ENCODE measurements around the gene IMMP2L. TPM values are rescaled to one million over a fixed set of nuclear protein-coding genes. Genes with fewer than 3 reads are reported as not detected.
"Not testable (repeated sequence)": the region's sequence is repeated elsewhere in the genome, so short reads cannot be mapped to it uniquely, and the experiment has no call there.

The IMMP2L gene
- total RNA-seq, 1 experiment from 2014 or later, result 12.8 TPM

DNA sequence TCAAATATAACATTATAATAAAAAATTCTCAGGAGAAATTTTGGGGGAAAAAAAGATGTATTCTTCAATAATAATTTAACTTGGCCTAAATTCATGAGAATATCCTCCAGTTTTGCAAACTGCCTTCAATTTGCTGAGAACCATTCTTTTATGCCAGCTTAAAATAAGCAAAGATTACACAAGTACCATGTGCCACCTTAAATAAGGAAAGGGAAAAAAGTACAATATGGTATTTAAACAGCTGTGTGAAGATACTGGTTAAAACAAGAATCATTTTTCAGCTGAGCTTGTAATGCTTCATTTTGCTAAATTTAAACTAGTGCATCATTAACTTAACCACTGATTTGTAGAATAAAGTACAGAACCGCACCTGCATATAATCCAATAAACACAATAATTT lies 253.6 kb downstream of the IMMP2L start:
- Histone ChIP-seq H3K27ac (no peak overlapping the region), H3K4me1 (no peaks in the 10 kb centered on the region), H3K36me3 (no peaks in the 10 kb centered on the region), H3K9me3 (replicated peaks) (no peaks in the 10 kb centered on the region), H3K4me3 (no peak overlapping the region), H3K27me3 (no peaks in the 10 kb centered on the region)
- no peak for DNase-seq

DNA sequence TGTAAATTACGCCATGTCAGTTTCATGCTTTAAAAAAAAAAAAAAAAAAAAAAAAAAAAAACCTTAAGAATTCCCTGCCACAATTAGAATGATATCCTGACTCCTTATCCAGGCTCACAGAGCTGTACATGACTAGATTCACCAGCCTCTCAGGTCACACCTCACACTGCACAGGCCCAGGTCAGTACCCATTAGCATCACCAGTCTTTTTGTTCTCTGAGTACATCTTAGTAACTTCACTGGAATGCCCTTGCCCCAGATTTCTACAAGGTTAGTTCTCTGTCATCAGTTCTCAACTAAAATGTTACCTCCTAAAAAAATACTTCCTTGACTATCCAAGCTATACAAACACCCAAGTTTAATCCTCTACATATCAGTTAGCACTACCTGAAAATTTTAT lies 260.4 kb downstream of the IMMP2L start:
- H3K9me3 ChIP-seq (replicated peaks), result no peaks in the 10 kb centered on the region
- DNase-seq, result no peak
- no peak overlapping the region for H3K4me3 ChIP-seq
- H3K27me3 ChIP-seq, result no peaks in the 10 kb centered on the region
- no peaks in the 10 kb centered on the region; the same call in 1 of the 2 replicates for H3K4me1 ChIP-seq
- no peaks in the 10 kb centered on the region for H3K36me3 ChIP-seq
- no peak overlapping the region for H3K27ac ChIP-seq

DNA sequence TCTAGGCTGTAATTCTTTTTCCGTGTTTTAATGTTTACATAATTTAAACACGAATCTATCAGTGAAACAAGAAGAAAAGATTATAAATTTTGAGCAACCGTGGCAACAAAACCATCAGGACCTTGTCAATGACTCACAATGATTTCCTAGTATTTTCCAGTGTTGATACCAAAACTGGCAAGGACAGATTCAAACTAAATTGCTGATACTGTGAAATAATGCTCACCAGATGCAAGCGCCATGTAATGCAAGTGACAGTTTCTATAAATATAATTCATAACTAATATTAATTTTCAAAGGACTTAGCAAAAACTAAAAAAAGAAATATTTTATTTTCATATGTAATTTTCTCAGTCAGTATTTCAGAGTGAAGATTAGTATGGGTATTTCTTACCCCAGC lies 267.8 kb downstream of the IMMP2L start:
- DNase-seq, result no peak
- Histone ChIP-seq H3K4me1 (peaks cover 27% of the 10 kb centered on the region), H3K27ac (no peak overlapping the region), H3K4me3 (no peak overlapping the region), H3K27me3 (no peaks in the 10 kb centered on the region), H3K36me3 (no peaks in the 10 kb centered on the region), H3K9me3 (replicated peaks) (no peaks in the 10 kb centered on the region; the same call in 1 of the 2 replicates)

DNA sequence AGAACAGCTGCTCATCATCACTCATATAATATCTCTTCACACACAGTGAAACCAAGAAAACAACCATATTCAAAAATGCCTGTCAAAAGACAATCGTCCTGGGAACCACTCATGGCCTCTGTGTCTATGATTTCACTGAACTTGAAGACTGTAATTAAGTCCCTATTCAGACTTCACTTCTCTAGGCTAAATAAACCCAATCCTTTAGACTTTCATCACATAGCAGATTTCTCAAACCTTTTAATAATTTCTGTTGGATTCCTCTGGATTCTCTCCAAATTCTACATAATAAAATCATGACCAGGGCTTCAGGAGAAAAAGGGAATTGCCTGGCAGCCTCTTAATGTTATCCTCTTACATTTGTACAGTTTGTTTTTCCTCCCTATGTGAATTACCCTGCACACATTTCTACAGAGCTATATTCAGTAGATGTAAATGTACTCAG lies 270.2 kb downstream of the IMMP2L start:
- Histone ChIP-seq H3K36me3 (no peaks in the 10 kb centered on the region), H3K9me3 (replicated peaks) (no peaks in the 10 kb centered on the region; the same call in 1 of the 2 replicates), H3K27me3 (no peaks in the 10 kb centered on the region), H3K4me1 (peaks cover 27% of the 10 kb centered on the region), H3K27ac (peak overlapping the region; percentile 30), H3K4me3 (no peak overlapping the region)
- DNase-seq, result peak; percentile 33 to 82

DNA sequence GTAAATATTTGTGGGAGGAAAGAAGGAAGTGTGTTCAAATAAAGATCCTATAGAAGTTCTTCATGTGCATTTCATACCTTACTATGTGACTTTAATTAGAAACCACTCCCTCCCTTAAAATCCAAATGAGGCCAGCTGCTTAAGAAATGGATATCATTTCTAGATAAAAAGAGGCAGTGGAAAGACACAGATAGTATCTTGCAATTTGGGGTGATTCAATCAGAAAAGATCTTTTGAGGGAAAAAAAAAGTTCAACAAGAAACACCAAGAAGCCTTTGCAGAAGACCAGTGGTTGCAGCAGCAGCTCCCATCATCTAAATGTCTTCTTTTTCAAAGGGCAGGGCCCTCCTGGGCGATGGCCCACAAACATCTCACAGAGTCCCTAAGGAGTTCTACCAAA lies 271.3 kb downstream of the IMMP2L start:
- no peak overlapping the region; the same call in 1 of the 2 replicates for H3K27ac ChIP-seq

DNA sequence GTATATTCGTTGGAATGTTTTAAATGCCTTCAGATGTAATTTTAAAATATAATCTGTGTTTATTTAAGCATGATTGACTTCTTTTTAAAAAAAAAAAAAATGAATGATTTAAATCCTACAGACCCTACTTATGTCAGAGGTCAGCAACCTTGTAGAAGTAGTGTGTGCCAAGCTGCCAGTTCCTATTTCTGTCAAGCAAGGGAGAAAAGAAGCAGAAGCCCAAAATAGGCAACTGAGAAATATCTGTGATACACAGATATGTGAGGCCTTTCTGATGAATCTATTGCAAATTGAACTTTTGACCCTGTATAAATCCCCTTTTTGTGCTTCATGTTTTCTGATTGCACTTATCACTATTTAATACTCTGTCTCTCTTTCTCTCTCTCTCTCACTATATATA lies 271.9 kb downstream of the IMMP2L start:
- no peak for DNase-seq
- Histone ChIP-seq H3K9me3 (replicated peaks) (no peaks in the 10 kb centered on the region; the same call in 1 of the 2 replicates), H3K27me3 (no peaks in the 10 kb centered on the region), H3K27ac (no peak overlapping the region), H3K4me1 (peaks cover 27% of the 10 kb centered on the region), H3K36me3 (no peaks in the 10 kb centered on the region), H3K4me3 (no peak overlapping the region)

More for the DNA sequence above, 271.3 kb downstream of the IMMP2L start:
- Histone ChIP-seq H3K36me3 (no peaks in the 10 kb centered on the region), H3K4me1 (peaks cover 27% of the 10 kb centered on the region), H3K9me3 (replicated peaks) (no peaks in the 10 kb centered on the region; the same call in 1 of the 2 replicates), H3K27me3 (no peaks in the 10 kb centered on the region), H3K4me3 (no peak overlapping the region)
- no peak for DNase-seq

DNA sequence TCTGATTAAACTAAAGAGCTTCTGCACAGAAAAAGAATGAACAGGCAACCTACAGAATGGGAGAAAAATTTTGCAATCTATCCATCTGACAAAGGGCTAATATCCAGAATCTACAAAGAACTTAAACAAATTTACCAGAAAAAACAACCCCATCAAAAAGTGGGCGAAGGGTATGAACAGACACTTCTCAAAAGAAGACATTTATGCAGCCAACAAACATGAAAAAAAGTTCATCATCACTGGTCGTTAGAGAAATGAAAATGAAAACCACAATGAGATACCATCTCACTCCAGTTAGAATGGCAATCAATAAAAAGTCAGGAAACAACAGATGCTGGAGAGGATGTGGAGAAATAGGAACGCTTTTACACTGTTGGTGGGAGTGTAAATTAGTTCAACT lies 273.9 kb downstream of the IMMP2L start:
- H3K9me3 ChIP-seq (replicated peaks); H3K27ac ChIP-seq; DNase-seq; H3K4me3 ChIP-seq; H3K27me3 ChIP-seq; H3K36me3 ChIP-seq: not testable (repeated sequence)
- peaks cover 27% of the 10 kb centered on the region for H3K4me1 ChIP-seq

DNA sequence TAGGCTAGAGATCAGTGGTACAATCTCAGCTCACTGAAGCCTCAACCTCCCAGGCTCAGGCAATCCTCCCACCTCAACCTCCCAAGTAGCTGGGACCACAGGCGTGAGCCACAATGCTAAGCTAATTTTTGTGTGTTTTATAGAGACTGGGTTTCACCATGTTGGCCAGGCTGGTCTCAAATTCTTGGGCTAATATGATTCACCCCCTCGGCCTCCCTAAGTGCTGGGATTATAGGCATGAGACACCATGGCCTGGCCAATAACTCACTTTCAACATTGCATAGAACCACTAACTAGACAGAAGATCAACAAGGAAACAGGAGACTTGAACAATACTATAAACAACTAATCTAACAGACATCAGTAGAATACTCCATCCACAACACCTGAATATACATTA lies 279.7 kb downstream of the IMMP2L start:
- no peaks in the 10 kb centered on the region for H3K9me3 ChIP-seq (replicated peaks)
- no peak for DNase-seq

DNA sequence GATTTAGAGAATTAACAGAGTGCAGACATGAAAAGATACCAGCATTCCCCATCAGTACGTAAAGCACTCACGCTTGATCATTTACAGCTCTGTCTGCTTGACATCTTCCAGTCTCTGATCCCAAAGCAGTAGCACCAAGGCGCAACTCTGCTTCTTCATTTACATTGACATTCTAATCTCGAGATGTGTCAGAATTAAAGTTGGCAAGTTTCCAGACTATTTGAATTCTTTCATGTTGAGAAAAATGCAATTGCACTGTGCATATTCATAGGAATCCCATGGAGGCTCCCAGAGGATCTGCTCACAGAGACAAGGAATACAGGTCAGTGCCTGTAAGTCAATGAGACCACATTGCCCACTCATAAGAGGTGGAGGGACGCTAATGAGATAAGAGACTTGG lies 287.4 kb downstream of the IMMP2L start:
- Histone ChIP-seq H3K9me3 (replicated peaks) (no peaks in the 10 kb centered on the region; the same call in 1 of the 2 replicates), H3K27me3 (no peaks in the 10 kb centered on the region), H3K4me3 (no peak overlapping the region), H3K36me3 (no peaks in the 10 kb centered on the region), H3K4me1 (peaks cover 7% of the 10 kb centered on the region), H3K27ac (no peak overlapping the region)
- no peak for DNase-seq

More for the DNA sequence above, 279.7 kb downstream of the IMMP2L start:
- Histone ChIP-seq H3K27ac (no peak overlapping the region), H3K27me3 (no peaks in the 10 kb centered on the region), H3K4me1 (peaks cover 2% of the 10 kb centered on the region; the same call in 1 of the 2 replicates), H3K36me3 (no peaks in the 10 kb centered on the region), H3K4me3 (no peak overlapping the region)

DNA sequence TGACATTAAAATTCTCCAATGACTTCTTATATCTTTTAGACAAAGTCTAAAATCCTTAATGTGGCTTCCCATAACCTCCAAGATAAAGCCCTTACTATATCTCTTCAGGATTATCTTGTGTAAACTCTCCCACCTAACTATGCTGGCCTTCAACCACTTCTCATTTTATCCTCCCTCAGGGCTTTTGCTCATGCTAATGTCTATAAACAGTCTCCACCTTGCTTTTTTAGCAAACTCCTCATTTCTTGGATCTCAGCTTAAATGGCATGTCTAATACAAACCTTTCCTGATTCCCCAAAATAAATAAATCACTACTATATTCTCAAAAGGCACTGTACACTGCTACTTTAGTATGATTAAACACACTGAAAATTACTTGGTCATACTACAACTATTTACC lies 290.2 kb downstream of the IMMP2L start:
- Histone ChIP-seq H3K27ac (no peak overlapping the region), H3K4me3 (no peak overlapping the region), H3K4me1 (no peaks in the 10 kb centered on the region; the same call in 1 of the 2 replicates), H3K27me3 (no peaks in the 10 kb centered on the region), H3K36me3 (no peaks in the 10 kb centered on the region), H3K9me3 (replicated peaks) (no peaks in the 10 kb centered on the region; the same call in 1 of the 2 replicates)
- no peak for DNase-seq

DNA sequence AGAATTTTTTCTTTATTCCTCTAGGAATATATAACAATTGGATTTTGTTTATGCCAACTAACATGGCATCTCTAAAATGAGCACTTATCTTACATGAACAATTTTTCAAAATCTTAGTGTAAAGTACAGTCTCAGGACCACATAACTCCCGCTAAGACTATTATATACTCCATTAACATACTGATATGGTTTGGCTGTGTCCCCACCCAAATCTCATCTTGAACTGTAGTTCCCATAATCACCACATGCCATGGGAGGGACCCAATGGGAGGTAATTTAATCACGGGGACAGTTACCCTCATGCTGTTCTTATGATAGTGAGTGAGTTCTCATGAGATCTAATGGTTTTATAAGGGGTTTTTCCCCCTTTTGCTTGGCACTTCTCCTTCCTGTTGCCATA lies 291.5 kb downstream of the IMMP2L start:
- H3K9me3 ChIP-seq (replicated peaks), result not testable (repeated sequence)

DNA sequence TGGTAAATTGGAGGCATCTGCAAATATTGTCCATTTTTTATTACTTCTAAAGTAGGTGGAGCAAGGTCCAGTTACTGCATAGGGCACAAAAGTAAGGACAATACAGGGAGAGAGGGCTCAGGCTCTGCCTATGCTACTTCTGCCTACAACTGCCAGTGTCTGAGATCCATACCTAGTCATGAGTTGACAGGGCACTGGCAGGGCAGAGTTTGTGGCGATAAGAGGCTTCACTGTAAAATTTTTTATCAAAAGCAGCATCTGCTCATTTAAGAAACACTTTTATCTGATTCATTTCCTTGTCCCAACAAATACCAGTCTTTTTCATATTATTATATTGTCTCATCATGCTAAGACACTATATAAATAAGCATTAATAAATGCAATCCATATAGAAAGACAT lies 293.4 kb downstream of the IMMP2L start:
- Histone ChIP-seq H3K36me3 (no peaks in the 10 kb centered on the region), H3K4me3 (no peak overlapping the region), H3K27me3 (no peaks in the 10 kb centered on the region), H3K27ac (no peak overlapping the region), H3K4me1 (no peaks in the 10 kb centered on the region; the same call in 1 of the 2 replicates), H3K9me3 (replicated peaks) (no peaks in the 10 kb centered on the region; the same call in 1 of the 2 replicates)
- no peak for DNase-seq

More for the DNA sequence above, 291.5 kb downstream of the IMMP2L start:
- H3K27me3 ChIP-seq, H3K4me1 ChIP-seq, H3K4me3 ChIP-seq, H3K27ac ChIP-seq, H3K36me3 ChIP-seq, DNase-seq: not testable (repeated sequence)

DNA sequence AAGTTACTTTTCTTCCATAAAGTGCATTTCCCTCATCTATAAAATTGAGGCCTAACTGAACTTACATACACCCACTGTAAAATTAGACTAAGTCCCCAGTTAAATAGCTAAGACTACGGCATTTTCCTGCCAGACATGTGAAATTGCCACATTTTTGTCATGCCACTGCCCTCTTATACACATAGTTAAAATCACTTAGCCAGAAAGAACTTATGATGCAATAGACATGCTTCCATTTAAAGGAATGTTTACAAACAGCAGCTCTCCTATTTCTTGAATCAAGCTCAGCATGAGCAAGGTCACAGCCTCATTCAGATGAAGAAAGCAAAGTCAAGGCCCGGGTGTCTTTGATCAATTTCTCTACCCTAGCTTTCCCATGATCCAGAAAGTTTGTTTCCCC lies 295.7 kb downstream of the IMMP2L start:
- H3K36me3 ChIP-seq, result no peaks in the 10 kb centered on the region
- H3K4me1 ChIP-seq, result no peaks in the 10 kb centered on the region; the same call in 1 of the 2 replicates
- no peak overlapping the region for H3K27ac ChIP-seq
- H3K4me3 ChIP-seq, result no peak overlapping the region
- no peaks in the 10 kb centered on the region for H3K27me3 ChIP-seq
- DNase-seq, result no peak
- no peaks in the 10 kb centered on the region; the same call in 1 of the 2 replicates for H3K9me3 ChIP-seq (replicated peaks)

DNA sequence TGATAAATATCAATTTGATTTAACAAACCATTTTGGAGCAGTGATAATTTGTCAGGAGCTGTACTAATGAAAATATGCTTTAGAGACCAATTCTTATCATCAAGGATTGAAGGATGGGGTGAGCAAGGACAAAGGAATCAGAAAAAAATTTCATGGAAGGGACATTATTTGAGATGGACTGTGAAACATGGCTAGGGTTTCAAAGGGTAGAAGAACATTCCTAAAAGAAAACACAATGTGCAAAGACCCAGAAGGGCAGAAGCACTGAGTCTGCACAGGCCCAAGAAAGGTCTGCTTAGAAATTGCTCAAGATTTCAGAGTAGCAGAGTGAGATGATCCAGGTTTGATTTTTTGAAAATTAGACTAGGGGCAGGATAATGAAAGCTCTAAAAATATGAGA lies 296.9 kb downstream of the IMMP2L start:
- Histone ChIP-seq H3K4me3 (no peak overlapping the region), H3K36me3 (no peaks in the 10 kb centered on the region), H3K27ac (no peak overlapping the region), H3K27me3 (no peaks in the 10 kb centered on the region), H3K9me3 (replicated peaks) (no peaks in the 10 kb centered on the region), H3K4me1 (no peaks in the 10 kb centered on the region; the same call in 1 of the 2 replicates)
- no peak for DNase-seq

DNA sequence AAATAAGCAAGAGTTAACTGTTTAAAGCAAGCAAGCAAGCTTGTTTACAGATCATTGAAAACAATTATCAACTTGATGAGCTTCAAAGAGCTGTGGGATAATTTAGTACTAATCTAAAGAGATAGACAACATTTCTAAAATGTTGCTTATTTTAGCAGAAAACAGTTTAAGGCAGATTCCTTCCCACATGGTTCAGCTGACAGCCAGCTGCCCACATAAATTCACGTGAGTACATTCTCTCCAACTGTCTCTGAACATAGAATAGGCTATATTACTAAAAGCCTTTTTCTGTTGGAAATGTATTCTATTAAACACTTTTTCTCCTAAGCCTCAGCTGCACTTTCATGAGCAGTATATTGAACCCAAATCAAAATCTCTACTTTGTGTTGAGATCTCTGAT lies 297.3 kb downstream of the IMMP2L start:
- Histone ChIP-seq H3K27ac (no peak overlapping the region), H3K4me3 (no peak overlapping the region), H3K4me1 (no peaks in the 10 kb centered on the region; the same call in 1 of the 2 replicates), H3K27me3 (no peaks in the 10 kb centered on the region), H3K36me3 (no peaks in the 10 kb centered on the region), H3K9me3 (replicated peaks) (no peaks in the 10 kb centered on the region)
- no peak for DNase-seq

All from SJCRH30 (cell line).